Measurements from ENCODE around the gene SULF2. TPM values are rescaled to one million over a fixed set of nuclear protein-coding genes. Genes with fewer than 3 reads are reported as not detected.
"Not testable (repeated sequence)": the region's sequence is repeated elsewhere in the genome, so short reads cannot be mapped to it uniquely, and the experiment has no call there.

The SULF2 gene
- total RNA-seq, 1 experiment from 2014 or later = 1.9 TPM

- in situ Hi-C loops (cut with HindIII; ENCODE audit: low pct_unique_long_range_greater_than_20kb, low sequenced_read_pairs) = no loop called here
- DNase-seq (ENCODE audit: low read depth, low spot score) = no peak
These were observed 24.9 kb upstream of the SULF2 start for GRCh38 chr20:47810116-47810677.

GRCh38 chr20:47809161-47809960 is 24.1 kb upstream of the SULF2 start:
- DNase-seq (ENCODE audit: low read depth, low spot score) = peak; percentile 35
- in situ Hi-C loops (cut with HindIII; ENCODE audit: low pct_unique_long_range_greater_than_20kb, low sequenced_read_pairs) = no loop called here

GRCh38 chr20:47805951-47806350 is 20.7 kb upstream of the SULF2 start:
- in situ Hi-C loops (cut with HindIII; ENCODE audit: low pct_unique_long_range_greater_than_20kb, low sequenced_read_pairs) = no loop called here
- no peak for DNase-seq (ENCODE audit: low read depth, low spot score)

GRCh38 chr20:47804972-47805371 is 19.7 kb upstream of the SULF2 start:
- DNase-seq (ENCODE audit: low read depth, low spot score); in situ Hi-C loops (cut with HindIII; ENCODE audit: low pct_unique_long_range_greater_than_20kb, low sequenced_read_pairs): not testable (repeated sequence)

DNA sequence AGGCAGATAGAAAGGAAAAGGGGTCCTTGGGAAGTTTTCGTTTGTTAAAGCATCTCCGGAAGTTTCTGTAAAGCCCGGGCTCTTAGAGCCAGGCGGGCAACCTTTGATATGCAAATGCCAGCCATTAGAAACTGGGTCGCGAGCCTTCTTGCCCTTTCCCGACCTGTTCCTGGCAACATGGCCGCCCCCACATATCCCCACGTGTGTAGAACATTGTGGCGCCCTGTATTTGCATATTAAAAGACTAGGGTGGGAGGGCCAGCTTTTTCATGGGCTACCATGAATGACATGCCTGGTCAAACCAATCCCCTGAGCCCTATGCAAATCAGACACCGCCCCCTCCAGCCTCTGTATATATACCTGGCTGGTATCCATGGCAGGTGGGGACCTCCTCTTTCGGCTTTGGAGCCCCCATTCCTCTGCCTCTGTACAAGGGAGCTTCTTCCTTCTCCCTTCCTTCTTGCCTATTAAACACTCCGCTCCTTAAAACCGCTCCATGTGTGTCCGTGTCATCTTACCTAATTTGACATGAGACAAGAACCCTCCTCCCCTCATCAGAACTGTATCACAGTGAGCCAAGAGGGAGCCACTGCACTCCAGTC is 19.0 kb upstream of the SULF2 start:
- in situ Hi-C loops (cut with HindIII; ENCODE audit: low pct_unique_long_range_greater_than_20kb, low sequenced_read_pairs); DNase-seq (ENCODE audit: low read depth, low spot score): not testable (repeated sequence)

DNA sequence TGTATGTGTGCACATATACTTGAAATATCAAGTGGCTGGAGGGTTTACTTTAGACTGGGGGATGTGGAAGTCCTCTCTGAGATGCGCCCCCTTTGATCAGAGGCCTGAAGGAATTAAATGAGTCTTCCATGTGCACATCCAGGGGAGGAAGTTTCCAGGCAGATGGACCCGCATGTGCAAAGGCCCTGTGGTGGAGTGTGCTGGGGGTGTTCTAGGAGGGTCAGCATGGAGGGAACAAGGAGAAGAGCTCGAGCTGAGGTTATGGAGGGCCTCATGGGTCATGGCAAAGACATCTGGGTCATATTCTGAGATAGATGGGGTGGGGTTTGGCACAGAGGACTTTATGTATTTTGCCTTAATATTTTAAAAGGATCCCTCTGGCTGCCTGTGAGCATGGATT is 17.7 kb upstream of the SULF2 start:
- DNase-seq (ENCODE audit: low read depth, low spot score) = no peak
- in situ Hi-C loops (cut with HindIII; ENCODE audit: low pct_unique_long_range_greater_than_20kb, low sequenced_read_pairs) = no loop called here

DNA sequence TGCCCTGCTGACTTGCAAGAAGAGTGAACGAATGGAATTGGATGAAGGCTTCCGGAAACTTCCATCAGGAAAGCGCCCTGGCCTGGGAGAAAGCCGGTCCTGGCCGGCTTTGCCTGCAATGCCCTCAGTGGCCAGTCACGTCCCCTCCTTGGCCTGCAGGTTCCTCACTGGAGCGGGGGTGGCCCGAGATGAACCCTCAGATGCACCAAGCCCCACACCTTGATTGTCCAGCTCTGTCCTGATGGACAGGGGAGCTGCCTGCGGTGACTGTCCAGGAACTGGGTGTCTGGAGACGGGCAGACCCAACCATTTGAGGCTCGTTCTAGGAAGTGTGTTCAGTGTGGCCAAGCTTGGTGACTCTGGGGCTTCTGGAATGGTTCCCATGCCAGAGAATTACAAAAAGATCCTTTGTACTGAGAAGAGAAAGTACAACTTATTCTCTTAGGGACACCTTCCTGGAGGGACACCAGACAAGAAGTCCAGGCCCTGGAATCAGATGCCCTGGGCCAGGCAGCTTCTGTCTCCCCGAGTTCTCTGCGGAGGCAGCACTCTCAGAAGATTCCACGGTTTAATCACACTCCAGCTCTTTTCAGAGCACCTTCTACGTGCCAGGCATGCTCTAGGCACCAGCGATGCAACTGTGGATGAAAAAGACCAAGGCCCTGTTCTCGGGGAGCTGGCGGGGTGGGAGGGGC is 17.1 kb upstream of the SULF2 start:
- no peak for DNase-seq (ENCODE audit: low read depth, low spot score)
- in situ Hi-C loops (cut with HindIII; ENCODE audit: low pct_unique_long_range_greater_than_20kb, low sequenced_read_pairs) = no loop called here

GRCh38 chr20:47801759-47802158 is 16.5 kb upstream of the SULF2 start:
- in situ Hi-C loops (cut with HindIII; ENCODE audit: low pct_unique_long_range_greater_than_20kb, low sequenced_read_pairs) = no loop called here
- DNase-seq (ENCODE audit: low read depth, low spot score) = no peak

- in situ Hi-C loops (cut with HindIII; ENCODE audit: low pct_unique_long_range_greater_than_20kb, low sequenced_read_pairs) = no loop called here
These were observed 15.8 kb upstream of the SULF2 start for GRCh38 chr20:47801079-47801478.

DNA sequence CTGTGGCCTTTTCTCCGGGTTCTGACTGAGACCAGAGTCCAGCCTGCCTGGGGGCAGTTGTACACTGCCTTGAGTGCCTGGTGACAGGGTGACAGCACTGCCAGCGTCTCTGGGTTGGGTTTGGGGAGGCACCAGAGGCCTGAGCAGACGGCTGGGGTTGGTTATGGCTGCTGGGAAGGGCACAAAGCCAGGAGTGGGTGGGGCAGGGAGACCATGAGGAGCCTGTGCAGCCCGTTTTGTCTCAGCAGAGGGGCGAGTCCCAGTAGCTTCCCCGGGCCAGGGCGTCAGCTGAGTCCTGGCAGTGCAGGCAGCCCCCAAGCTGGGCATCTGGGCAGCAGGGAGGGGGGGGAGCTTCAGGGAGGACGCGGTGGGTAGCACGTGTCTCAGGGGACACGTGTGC is 15.3 kb upstream of the SULF2 start:
- no peak for DNase-seq (ENCODE audit: low read depth, low spot score)
- in situ Hi-C loops (cut with HindIII; ENCODE audit: low pct_unique_long_range_greater_than_20kb, low sequenced_read_pairs) = no loop called here

More at GRCh38 chr20:47801079-47801478, 15.8 kb upstream of the SULF2 start:
- no peak for DNase-seq (ENCODE audit: low read depth, low spot score)

DNA sequence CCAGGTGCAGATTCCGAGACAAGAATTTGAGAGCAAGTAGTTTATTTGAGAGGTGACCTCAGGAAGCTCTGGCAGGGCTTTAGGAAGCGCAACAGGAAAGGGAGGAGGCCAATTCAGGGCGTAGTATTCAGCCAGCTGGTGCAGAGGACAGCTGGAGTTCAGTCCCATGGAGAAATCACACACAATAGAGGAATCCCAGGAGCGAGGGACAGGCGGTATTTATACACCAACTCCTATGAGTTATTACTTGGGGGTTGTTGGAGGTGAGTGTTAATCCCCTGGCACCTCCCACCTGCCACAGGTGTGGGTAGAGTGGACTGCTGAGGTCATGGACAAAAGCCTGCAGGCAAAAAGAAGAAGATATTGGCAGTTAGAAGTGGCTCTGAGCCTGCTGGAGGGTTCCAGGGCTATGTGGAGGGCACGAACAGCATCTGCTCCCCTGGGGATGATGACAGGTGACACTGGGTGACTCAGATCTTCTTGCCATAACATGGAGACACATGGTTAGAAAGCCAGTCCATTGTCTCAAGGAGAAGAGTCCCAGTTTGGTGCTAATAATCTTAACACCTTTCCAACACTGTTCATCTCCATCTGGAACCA is 13.9 kb upstream of the SULF2 start:
- in situ Hi-C loops (cut with HindIII; ENCODE audit: low pct_unique_long_range_greater_than_20kb, low sequenced_read_pairs) = no loop called here
- DNase-seq (ENCODE audit: low read depth, low spot score) = no peak

- no peak for DNase-seq (ENCODE audit: low read depth, low spot score)
- in situ Hi-C loops (cut with HindIII; ENCODE audit: low pct_unique_long_range_greater_than_20kb, low sequenced_read_pairs) = no loop called here
These were observed 11.7 kb upstream of the SULF2 start for GRCh38 chr20:47796971-47797370.

DNA sequence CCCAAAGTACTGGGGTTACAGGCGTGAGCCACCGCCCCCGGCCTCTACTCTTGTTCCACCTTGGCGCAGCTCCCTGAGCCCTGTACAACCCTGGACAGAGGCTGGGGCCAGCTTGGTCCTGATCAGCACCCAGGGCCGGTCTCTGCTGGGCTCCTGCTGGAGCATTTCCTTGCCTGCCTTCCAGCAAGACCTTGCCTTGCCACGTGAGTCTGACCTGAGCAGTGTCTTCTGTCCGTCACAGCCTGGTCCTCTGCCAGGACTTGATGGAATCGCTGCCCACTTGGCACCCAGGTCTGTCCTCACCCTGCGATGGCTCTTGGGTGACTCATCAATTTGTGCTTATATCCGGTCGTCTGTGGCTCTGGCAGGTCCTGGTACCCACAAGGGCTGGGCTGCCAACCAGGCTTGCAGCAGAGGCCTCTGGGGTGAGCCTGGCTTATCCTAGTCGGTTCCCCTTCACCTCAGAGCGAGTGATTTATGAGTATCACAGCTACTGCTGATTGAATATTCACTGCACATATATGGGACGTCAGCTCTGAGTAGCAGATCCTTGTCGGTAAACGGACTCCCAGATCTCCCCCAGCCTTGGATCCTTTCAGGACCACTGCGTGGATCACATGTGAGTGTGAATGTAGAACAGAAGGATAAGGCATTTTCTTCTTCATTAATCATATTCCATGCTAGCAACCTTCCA is 10.1 kb upstream of the SULF2 start:
- in situ Hi-C loops (cut with HindIII; ENCODE audit: low pct_unique_long_range_greater_than_20kb, low sequenced_read_pairs) = no loop called here
- DNase-seq (ENCODE audit: low read depth, low spot score) = no peak

DNA sequence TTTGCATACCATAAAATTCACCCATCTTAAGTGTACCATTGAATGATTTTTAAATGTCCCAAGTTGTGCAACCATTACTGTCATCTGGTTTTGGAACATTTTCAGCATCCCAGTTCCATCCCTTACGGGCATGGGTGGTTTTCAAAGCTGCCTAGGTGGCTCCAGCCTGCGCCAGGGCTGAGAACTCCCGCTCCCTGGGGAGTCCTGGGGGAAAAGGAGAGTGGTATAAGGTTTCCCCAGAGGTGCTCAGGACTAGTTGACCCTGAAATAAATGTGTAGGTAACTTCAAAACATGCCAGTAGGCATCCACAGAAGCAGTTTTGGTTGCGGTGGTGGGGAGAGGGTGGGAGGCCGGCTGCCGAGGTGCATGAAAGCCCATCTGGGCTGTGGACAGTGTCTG is 9.0 kb upstream of the SULF2 start:
- DNase-seq (ENCODE audit: low read depth, low spot score); in situ Hi-C loops (cut with HindIII; ENCODE audit: low pct_unique_long_range_greater_than_20kb, low sequenced_read_pairs): not testable (repeated sequence)

GRCh38 chr20:47792021-47792618 is 6.8 kb upstream of the SULF2 start:
- in situ Hi-C loops (cut with HindIII; ENCODE audit: low pct_unique_long_range_greater_than_20kb, low sequenced_read_pairs) = no loop called here
- DNase-seq (ENCODE audit: low read depth, low spot score) = peak; percentile 77

GRCh38 chr20:47791084-47791599 is 5.9 kb upstream of the SULF2 start:
- DNase-seq (ENCODE audit: low read depth, low spot score) = no peak
- in situ Hi-C loops (cut with HindIII; ENCODE audit: low pct_unique_long_range_greater_than_20kb, low sequenced_read_pairs) = no loop called here

DNA sequence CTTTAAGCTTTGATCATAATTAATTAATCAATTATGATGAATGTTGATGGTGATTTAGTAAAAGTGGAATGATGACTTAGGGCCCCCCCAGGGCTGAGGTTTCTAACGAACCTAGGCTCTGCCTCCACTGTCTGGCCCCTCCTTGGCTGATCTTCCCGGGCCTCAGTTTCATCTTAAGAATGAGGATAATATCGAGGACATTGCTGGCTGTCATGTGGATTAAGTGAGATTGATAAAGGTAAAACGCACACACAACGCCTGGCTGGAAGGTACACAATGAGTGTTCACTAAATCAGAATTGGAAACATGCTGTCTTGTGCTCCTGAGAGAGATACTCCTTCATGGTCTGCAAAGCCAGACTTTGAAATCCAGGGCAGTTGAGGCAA is 5.3 kb upstream of the SULF2 start:
- in situ Hi-C loops (cut with HindIII; ENCODE audit: low pct_unique_long_range_greater_than_20kb, low sequenced_read_pairs) = no loop called here

More for the DNA sequence above, 5.3 kb upstream of the SULF2 start:
- no peak for DNase-seq (ENCODE audit: low read depth, low spot score)

Measured in SK-MEL-5 (cell line).